Esophagus squamous epithelium (tissue), 4 donors: ENCODE data around the gene CDH2.

Experiments
- POLR2A ChIP-seq, 4 donors: fragments of 450-650 bp; IDR thresholded peaks; one replicate each; pipeline ENCODE4 v1.6.1; 2017; ENCODE audit warnings: antibody characterized with exemption in 4 of 4, mild to moderate bottlenecking in 4 of 4, moderate library complexity in 3 of 4
- TF ChIP-seq, protein P1 (sequence below), 6 experiments: fragments of 450-650 bp in 4 of 6; fragments of 200-600 bp in 2 of 6; sonication (generic) in 2 of 6; IDR thresholded peaks; one replicate each; pipeline ENCODE4 v1.5.1; 2016 to 2019; ENCODE audit warnings: antibody characterized with exemption in 6 of 6, mild to moderate bottlenecking in 4 of 6, moderate library complexity in 4 of 6

DNA sequence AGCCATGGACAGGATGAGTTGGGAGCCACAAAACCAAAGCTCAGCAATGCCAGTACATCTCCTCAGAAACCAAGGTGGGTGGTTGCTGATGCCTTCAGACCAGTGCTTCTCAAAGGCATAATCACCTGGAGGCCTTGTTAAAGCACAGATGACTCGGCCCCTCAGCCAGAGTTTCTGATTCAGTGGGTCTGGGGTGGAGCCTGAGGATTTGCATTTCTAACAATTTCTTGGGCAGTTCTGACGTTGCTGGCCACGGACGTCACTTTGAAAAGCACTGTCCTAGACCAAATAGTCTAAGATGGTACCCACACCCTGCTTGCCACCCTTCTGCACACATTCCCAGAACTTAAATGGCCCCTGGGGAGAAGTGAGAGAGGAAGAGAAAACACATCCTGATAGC is 24.1 kb upstream of the CDH2 start:
- TF ChIP-seq, protein P1, sequence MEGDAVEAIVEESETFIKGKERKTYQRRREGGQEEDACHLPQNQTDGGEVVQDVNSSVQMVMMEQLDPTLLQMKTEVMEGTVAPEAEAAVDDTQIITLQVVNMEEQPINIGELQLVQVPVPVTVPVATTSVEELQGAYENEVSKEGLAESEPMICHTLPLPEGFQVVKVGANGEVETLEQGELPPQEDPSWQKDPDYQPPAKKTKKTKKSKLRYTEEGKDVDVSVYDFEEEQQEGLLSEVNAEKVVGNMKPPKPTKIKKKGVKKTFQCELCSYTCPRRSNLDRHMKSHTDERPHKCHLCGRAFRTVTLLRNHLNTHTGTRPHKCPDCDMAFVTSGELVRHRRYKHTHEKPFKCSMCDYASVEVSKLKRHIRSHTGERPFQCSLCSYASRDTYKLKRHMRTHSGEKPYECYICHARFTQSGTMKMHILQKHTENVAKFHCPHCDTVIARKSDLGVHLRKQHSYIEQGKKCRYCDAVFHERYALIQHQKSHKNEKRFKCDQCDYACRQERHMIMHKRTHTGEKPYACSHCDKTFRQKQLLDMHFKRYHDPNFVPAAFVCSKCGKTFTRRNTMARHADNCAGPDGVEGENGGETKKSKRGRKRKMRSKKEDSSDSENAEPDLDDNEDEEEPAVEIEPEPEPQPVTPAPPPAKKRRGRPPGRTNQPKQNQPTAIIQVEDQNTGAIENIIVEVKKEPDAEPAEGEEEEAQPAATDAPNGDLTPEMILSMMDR (IDR thresholded peaks at IDR 0.05), result no peak
- no peak for TF ChIP-seq POLR2A (IDR thresholded peaks at IDR 0.05)
